Right kidney (tissue), 9 donors: Measurements from ENCODE around the gene DDX51.
A peak's percentile ranks its signal among the peaks of the same experiment; 100 is the strongest.

Source experiments
- DNase-seq: peaks from one replicate; pipeline ENCODE4 v3.0.0-alpha.2; 2016
- long read RNA-seq, 8 donors: transcript quantifications; one replicate each; lab custom pipeline, GENCODE V29; 2026

DDX51 gene, protein sequence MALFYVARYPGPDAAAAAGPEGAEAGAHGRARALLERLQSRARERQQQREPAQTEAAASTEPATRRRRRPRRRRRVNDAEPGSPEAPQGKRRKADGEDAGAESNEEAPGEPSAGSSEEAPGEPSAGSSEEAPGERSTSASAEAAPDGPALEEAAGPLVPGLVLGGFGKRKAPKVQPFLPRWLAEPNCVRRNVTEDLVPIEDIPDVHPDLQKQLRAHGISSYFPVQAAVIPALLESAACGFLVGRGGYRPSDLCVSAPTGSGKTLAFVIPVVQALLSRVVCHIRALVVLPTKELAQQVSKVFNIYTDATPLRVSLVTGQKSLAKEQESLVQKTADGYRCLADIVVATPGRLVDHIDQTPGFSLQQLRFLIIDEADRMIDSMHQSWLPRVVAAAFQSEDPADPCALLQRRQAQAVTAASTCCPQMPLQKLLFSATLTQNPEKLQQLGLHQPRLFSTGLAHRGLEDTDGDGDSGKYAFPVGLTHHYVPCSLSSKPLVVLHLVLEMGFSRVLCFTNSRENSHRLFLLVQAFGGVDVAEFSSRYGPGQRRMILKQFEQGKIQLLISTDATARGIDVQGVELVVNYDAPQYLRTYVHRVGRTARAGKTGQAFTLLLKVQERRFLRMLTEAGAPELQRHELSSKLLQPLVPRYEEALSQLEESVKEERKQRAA
- long read RNA-seq, donor 1, full-length matches to known transcripts: 4 of 14 reads
- long read RNA-seq, donor 1, partial matches to known transcripts: 10 of 14 reads
- long read RNA-seq, donor 1, other reads (novel, unspliced or antisense): 0 of 14 reads
- long read RNA-seq, donor 2, full-length matches to known transcripts: 3 of 3 reads
- long read RNA-seq, donor 2, partial matches to known transcripts: 0 of 3 reads
- long read RNA-seq, donor 2, other reads (novel, unspliced or antisense): 0 of 3 reads
- long read RNA-seq, donor 3, full-length matches to known transcripts: 2 of 2 reads
- long read RNA-seq, donor 3, partial matches to known transcripts: 0 of 2 reads
- long read RNA-seq, donor 3, other reads (novel, unspliced or antisense): 0 of 2 reads
- long read RNA-seq, donor 4, full-length matches to known transcripts: 2 of 2 reads
- long read RNA-seq, donor 4, partial matches to known transcripts: 0 of 2 reads
- long read RNA-seq, donor 4, other reads (novel, unspliced or antisense): 0 of 2 reads
- long read RNA-seq, donor 5, full-length matches to known transcripts: 5 of 5 reads
- long read RNA-seq, donor 5, partial matches to known transcripts: 0 of 5 reads
- long read RNA-seq, donor 5, other reads (novel, unspliced or antisense): 0 of 5 reads
- long read RNA-seq, donor 6: 0 reads
- long read RNA-seq, donor 7, full-length matches to known transcripts: 7 of 7 reads
- long read RNA-seq, donor 7, partial matches to known transcripts: 0 of 7 reads
- long read RNA-seq, donor 7, other reads (novel, unspliced or antisense): 0 of 7 reads
- long read RNA-seq, donor 8, full-length matches to known transcripts: 4 of 4 reads
- long read RNA-seq, donor 8, partial matches to known transcripts: 0 of 4 reads
- long read RNA-seq, donor 8, other reads (novel, unspliced or antisense): 0 of 4 reads

DNA sequence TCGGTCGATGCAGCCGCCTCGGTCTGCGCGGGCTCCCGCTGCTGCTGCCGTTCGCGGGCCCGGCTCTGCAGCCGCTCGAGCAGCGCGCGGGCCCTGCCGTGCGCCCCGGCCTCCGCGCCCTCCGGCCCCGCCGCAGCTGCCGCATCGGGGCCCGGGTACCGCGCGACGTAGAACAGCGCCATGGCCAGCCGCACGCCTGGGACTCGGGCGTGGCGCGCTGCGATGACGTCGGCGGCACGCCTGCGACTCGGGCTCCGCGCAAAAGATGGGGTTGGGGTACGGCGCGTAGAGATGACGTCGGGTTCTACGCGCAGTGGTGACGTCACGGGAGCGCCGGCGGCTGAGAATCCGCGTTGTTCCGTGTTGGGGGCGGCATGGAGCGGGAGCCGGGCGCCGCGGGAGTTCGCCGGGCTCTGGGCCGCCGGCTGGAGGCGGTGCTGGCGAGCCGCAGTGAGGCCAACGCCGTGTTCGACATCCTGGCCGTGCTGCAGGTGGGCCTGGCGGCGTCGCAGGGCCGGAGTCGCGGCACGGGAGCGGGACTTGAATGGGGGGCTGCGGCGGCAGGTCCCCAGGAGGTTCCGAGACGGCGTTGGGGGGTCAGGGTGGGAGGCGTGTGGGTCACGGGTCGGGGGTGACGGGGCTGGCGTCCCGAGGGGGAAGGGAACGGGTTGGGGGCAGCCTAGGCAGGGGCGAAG is at the start of gene DDX51, which contains the start of gene NOC4L:
Gene DDX51, minus strand, starts transcription at position 205 of the 695 bp plus-strand sequence. Its CDS starts 23 bp downstream, at position 182.
Gene NOC4L, plus strand, starts transcription at position 343 of the 695 bp plus-strand sequence. Its CDS starts 32 bp downstream, at position 375.
- DNase-seq: peak; percentile 93

DNA sequence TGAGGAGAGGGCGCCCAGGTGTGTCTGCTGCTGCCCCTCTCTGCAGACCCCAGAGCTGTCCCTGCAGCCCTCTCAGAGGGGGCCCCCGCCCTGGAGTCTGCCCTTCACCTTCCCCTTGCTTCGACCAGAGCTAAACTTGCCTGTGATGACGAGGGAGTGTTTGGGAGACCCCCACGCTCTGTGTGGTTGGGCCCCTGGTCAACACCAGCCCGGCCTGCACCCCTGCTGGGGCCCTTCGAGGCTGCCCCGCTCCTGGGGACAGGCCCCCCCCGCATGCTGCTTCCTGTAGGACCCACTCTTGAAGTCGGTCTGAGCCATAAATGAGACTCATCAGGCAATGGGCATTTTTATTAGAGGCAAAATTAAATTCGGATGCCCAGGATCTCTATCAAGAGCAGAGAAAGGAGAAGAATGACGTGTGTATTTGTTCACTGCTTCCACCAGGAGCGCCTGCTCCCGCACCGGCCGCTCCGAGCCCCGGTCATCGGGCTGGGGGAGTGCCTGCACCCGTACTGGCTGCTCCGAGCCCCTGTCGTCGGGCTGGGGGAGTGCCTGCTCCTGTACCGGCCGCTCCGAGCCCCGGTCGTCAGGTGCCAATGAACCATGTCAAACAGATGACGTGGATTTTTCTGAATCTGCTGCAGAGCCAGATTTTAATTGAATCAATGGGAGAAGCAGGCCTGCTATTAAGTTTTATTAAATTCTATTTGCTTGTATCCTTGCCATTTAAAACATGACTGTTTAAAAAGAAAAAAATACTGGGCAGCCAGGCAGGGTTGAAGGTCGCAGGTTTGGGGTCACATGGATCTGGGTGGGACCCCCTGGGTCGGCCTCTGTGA is 47.8 kb upstream of the DDX51 start:
- DNase-seq: no peak

DNA sequence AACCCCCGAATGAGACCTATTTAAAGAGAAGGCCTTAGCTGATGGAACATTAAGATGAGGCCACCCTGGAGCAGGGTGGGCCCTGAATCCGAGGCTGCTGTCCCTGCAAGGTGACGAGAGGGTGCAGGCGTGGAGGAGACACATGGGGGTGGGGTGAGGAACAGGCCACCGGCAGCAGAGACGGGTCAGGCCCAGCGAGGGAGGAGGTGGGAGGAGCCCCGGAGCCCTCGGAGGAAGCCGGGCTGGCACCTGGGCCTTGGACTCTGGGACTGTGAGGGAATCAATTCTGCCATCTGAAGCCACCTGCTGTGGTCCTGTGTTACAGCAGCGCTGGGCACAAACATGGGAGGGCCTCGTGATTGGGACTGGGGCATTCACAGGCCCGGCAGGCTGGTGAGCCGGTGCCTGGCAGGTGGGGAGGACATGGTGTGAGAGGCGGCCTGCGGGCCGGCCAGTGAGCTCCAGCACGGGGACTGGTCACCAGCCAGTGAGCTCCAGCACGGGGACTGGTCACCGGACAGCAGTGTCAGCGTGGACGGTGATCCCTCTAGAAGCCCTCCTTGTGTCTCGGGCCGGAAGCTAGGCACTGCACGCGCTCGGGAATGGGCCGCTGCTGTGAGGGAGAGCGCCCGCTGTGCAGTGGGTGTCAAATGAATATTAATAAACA is 46.8 kb upstream of the DDX51 start:
- no peak for DNase-seq

DNA sequence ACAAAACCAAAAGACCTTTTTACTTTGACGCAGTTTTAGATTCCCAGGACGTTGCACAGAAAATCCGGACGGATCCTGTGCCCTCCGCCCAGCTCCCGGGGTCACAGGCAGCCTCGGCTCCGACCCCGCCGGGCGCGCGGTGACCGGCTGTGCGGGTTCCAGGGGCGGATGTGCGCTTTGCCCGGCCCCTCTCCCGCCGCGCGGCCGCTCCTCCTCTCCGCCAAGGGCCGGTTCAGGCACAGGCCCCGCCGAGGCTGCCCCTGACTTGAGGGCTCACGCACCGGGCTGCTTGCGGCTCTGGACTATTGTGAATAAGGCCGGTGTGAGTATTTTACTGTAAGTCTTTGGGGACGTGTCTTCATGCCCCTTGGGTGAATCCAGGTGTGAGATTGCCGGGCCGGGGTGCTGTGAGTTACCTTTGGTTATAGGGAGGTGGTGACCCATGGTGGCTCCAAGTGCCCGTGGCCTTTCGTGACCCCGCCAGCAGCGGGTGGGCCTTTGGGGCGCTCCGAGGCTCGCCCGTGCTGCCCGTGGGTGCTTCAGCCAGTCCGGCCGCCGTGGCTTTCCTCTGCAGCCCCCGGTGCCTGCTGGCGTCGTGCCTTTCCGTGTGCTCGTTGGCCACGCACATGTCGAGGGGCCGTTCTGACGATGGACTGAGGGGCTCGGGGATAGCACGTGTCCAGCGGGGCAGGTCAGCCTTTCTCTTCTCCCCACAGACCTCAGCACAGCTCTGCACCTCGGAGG is 46.1 kb upstream of the DDX51 start:
- no peak for DNase-seq

DNA sequence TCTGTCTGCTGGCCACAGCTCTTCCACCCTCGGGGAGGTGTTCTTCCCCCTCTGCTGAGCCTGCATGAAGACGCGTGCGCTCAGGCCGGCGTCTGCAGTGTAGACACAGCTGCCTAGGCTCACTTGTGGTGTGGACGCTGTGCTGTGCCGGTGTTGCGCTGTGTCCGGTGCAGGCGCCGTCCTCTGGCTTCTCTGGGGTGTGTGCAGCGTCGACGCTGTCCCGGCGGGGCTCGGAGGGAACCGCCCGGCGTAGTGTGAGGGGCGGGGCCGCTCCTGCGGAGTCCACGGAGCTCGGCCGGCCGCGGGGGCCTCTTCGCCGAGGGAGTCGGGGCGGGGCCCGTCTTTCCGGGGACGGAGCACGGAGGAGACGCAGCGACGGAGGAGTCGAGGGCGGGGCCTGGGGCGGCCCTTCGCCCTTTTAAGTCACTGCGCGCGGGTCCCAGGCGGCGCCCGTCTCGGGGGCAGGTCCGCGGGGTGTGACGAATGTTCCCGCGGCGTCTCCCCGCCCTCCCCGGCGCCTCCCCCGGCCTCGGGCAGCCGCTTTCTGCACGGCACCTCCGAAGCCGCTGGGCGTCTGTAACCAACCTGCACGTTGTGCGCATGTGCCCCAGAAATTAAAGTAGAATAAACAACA is 45.4 kb upstream of the DDX51 start:
- peak; percentile 85 for DNase-seq

GRCh38 chr12:132188916-132189325 is 44.8 kb upstream of the DDX51 start:
- no peak for DNase-seq

DNA sequence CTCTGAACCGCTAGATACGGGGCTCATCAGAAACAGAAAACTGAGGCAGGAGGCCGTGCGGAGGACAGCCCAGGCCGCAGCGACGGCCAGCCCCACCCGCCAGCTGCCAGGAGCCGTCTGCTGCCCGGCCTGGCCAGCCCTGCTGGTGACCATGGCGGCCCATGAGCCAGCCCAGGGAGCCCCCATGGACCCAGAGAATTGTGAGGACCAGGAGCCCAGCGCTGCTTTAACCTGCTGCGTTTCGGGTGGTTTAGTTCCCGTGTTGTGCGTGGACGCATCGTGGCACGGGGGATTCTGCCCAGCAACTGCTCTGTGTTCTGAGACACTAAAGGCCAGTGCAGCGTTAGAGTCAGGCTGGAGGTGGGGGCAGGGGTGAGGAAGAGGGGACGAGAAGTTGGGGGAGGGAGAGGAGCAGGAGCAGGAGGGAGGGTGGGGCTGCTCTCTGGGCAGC is 44.4 kb upstream of the DDX51 start:
- DNase-seq: no peak

DNA sequence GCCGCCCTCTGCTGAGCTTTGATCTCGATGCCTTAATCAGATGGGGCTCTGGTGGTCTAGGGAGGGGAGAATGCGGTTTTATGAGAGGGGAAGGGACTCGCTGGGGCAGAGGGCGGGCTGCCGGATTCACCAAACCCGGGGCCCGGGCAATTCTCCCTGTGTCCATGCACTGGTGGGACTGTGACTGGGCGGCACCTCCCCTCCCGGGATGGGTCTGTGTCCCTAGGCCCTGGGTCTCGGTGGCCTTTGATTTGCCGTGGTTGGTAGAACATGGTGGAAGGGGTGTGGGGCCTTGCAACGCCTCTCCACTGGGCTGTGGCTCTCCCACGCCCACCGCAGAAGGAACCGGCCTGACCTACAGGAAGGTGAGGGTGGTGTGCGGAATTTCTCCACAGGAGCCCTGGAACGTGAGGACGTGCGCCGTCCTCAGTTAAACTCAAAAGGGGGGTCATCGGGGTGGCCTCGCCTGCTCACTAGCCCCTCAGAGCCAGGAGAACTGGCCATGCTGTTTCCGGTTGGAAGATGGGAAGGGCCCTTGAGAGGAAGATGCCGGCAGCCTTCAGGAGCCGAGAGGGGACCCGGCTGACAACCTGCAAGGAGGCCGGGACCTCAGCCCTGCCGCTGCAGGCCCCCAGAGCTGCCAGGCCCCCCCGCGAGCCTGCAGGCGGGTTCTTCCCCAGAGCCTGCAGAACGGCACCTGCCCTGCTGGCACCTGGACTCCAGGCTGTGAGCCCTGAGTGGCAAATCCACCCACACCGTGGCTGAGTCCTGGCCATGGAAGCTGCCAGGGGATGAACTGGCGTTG is 43.7 kb upstream of the DDX51 start:
- DNase-seq: no peak

DNA sequence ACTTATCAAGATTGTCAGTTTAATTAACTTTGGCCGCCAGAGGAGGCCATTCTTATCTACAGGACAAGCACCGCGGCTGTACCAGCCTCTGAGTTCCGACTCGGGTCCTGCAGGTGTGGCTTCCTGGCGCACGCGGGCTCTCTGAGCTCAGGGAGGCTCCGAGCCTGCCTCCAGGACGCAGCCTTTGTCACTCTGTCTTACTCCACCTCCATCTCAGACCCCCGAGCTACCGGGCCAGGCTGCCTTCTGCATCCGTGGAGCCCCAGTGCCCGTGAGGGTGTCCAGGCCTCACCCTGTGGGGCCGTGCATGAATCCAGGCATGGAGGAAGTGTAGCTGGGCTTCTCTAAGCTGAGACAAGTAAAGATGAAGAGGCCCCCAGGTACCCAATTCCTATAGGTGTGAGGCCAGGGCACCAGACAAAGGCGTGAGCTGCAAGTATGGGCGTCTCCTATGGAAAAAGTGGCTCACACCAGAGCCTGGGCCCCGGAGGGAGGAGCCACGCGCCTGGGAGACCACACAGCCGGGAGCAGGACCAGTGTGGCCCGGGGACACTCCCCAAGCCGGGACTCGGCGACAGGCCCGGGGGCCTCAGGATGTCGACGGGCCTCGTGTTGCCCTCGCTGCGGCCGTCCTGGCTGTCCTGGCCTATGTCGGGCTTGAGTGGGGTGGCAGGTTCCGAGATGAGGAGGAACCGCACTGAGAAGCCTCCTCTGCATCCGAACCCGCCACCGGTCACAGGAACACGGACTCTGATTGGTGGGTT is 42.9 kb upstream of the DDX51 start:
- DNase-seq: no peak

GRCh38 chr12:132186208-132186856 is 42.2 kb upstream of the DDX51 start:
- DNase-seq: no peak

GRCh38 chr12:132185705-132186104 is 41.6 kb upstream of the DDX51 start:
- DNase-seq: no peak

DNA sequence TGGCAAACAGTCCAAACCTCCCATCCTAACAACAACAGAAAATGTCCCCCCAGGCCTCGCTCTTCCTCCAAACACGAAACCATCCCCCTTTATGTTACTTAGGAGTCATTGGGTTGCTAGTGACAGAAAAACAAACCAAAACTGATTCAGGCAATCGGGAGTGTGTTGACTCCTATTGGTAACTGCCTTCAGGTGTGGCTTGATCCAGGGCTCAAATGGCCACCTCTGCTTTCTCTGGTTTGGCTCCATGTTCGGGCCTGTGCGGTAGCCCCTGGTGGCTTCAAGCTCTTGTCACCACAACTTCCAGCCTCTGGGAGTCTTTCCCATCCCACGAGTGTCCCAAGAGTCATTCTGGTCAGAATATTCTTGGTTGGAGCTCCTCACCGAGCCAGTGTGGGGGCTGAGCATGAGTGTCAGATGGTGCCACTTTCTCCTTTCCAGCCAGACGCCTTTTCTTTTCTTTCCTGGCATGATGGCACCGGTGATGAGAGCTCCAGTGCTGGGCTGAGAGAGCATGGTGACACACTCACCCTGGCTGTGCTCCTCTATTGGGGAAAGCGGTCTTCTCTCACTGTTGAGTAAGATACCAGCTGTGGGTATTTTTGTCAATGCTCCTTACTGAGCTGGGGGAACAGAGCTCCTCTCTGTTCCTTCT is 38.7 kb upstream of the DDX51 start:
- DNase-seq: no peak

- no peak for DNase-seq
These were observed 38.1 kb upstream of the DDX51 start for GRCh38 chr12:132182206-132182710.

DNA sequence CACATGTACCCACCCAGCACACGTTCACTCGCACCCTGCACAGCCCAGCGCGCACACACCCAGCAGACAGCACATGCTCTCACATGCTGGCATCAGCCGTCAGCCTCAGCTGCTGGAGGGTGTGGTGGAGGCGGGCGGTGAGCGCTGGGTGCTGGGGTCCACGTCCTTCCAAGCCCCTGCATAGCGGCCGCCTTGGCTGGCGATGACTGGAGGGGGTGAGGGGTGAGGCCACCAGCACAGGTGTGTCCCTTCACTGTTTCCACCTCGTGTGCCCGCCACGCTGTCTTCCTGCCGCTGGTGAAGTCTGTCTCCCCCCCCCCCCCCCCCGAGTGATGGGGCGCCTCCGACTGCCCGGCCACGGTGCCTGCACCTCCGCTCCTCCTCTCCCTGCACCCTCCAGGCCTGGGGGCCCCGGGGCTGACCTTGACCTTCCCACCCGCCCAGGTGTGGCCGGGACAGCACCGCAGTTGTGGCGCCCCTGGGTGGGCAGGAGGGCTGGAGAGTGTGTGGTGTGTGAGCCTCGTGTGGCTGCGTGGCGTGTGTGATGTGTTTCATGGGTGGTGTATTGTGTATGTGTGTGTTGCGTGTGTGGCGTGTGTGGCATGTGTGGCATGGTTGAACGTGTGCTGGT is 37.6 kb upstream of the DDX51 start:
- DNase-seq: no peak
